Trophoblast cell (in vitro differentiated cells and primary cell): ENCODE data around the gene PLEKHA1.

Source experiments
- DNase-seq, 2 donors: peaks; one replicate each; pipeline ENCODE4 v3.0.0-alpha.2; 2016
- H2AFZ ChIP-seq: 2 replicates; pipeline ENCODE4 v1.6.1; 2013; ENCODE audit warnings: low read length, moderate library complexity, mild to moderate bottlenecking; ENCODE audit not compliant: insufficient read depth, poor library complexity
- H2AK5ac ChIP-seq: 2 replicates; pipeline ENCODE4 v1.6.1; 2013; ENCODE audit warnings: mild to moderate bottlenecking, low read length
- H2BK120ac ChIP-seq: 2 replicates; pipeline ENCODE4 v1.6.1; 2013; ENCODE audit warnings: low read length, mild to moderate bottlenecking, moderate library complexity; ENCODE audit not compliant: insufficient read depth, poor library complexity
- H2BK12ac ChIP-seq: 2 replicates; pipeline ENCODE4 v1.6.1; 2013; ENCODE audit warnings: mild to moderate bottlenecking, low read length, moderate library complexity
- H2BK5ac ChIP-seq: 2 replicates; pipeline ENCODE4 v1.6.1; 2013; ENCODE audit warnings: low read length, low read depth, moderate library complexity, mild to moderate bottlenecking; ENCODE audit not compliant: poor library complexity
- H3K14ac ChIP-seq: 2 replicates; pipeline ENCODE4 v1.6.1; 2013; ENCODE audit warnings: mild to moderate bottlenecking, low read length
- H3K18ac ChIP-seq: 2 replicates; pipeline ENCODE4 v1.6.1; 2013; ENCODE audit warnings: mild to moderate bottlenecking, low read length
- H3K23ac ChIP-seq: 2 replicates; pipeline ENCODE4 v1.6.1; 2013; ENCODE audit warnings: low read length
- H3K27ac ChIP-seq: 2 replicates; pipeline ENCODE4 v1.5.1; 2013; ENCODE audit warnings: low read depth, mild to moderate bottlenecking, inconsistent platforms, low read length, moderate library complexity
- H3K27me3 ChIP-seq: 2 replicates; pipeline ENCODE4 v1.6.1; 2013; ENCODE audit warnings: inconsistent platforms, mild to moderate bottlenecking, low read length, moderate library complexity; ENCODE audit not compliant: insufficient read depth
- H3K36me3 ChIP-seq, 2 experiments: 1 replicate in 1 of 2; 2 replicates in 1 of 2; pipeline ENCODE4 v1.6.1; 2013; ENCODE audit warnings: low read length in 2 of 2, mild to moderate bottlenecking in 2 of 2, moderate library complexity in 1 of 2; ENCODE audit not compliant: insufficient read depth in 2 of 2, control insufficient read depth in 1 of 2
- H3K4ac ChIP-seq: 2 replicates; pipeline ENCODE4 v1.6.1; 2013; ENCODE audit warnings: low read depth, mild to moderate bottlenecking, low read length, moderate library complexity
- H3K4me1 ChIP-seq, 2 experiments: 1 replicate in 1 of 2; 2 replicates in 1 of 2; pipeline ENCODE4 v1.6.1; 2013; ENCODE audit warnings: low read length in 2 of 2, mild to moderate bottlenecking in 2 of 2, moderate library complexity in 1 of 2; ENCODE audit not compliant: insufficient read depth in 2 of 2, control insufficient read depth in 1 of 2
- H3K4me2 ChIP-seq: 2 replicates; pipeline ENCODE4 v1.6.1; 2013; ENCODE audit warnings: inconsistent platforms, mild to moderate bottlenecking, low read length, moderate library complexity
- H3K4me3 ChIP-seq: 2 replicates; pipeline ENCODE4 v1.5.1; 2013; ENCODE audit warnings: mild to moderate bottlenecking, low read depth, low read length, inconsistent platforms
- H3K79me1 ChIP-seq: one replicate; pipeline ENCODE4 v1.6.1; 2013; ENCODE audit warnings: low read length
- H3K79me2 ChIP-seq: 2 replicates; pipeline ENCODE4 v1.6.1; 2013; ENCODE audit warnings: low read length, mild to moderate bottlenecking; ENCODE audit not compliant: control insufficient read depth, insufficient read depth, poor library complexity
- H3K9ac ChIP-seq: 2 replicates; pipeline ENCODE4 v1.6.1; 2013; ENCODE audit warnings: mild to moderate bottlenecking, low read length
- H3K9me3 ChIP-seq: 2 replicates; pipeline ENCODE4 v1.6.1; 2013; ENCODE audit warnings: low read depth, mild to moderate bottlenecking, control low read depth, inconsistent platforms, low read length; ENCODE audit not compliant: insufficient read depth
- H4K12ac ChIP-seq: 2 replicates; pipeline ENCODE4 v1.6.1; 2013; ENCODE audit warnings: low read depth, mild to moderate bottlenecking, low read length, moderate library complexity
- H4K8ac ChIP-seq: 2 replicates; pipeline ENCODE4 v1.6.1; 2013; ENCODE audit warnings: low read depth, mild to moderate bottlenecking, low read length, moderate library complexity
- H4K91ac ChIP-seq: one replicate; pipeline ENCODE4 v1.6.1; 2013; ENCODE audit warnings: low read depth, mild to moderate bottlenecking, low read length, moderate library complexity
- WGBS: extraction: QIAGEN DNeasy Blood & Tissue Kit; methylation state at CpG from one replicate; pipeline ENCODE4 v1.1.7; 2013; ENCODE audit warnings: missing lambda C conversion rate; ENCODE audit not compliant: insufficient read length, insufficient coverage; ENCODE audit errors: extremely low coverage; 5-methylcytosine and 5-hydroxymethylcytosine counted together

The PLEKHA1 gene

GRCh38 chr10:122348512-122348911 is 26.0 kb upstream of the PLEKHA1 start:
- Histone ChIP-seq H3K14ac (no peak overlapping the region), H3K4me2 (no peak overlapping the region), H2BK5ac (no peak overlapping the region), H3K18ac (no peak overlapping the region), H2BK12ac (no peak overlapping the region), H3K27me3 (no peaks in the 10 kb centered on the region), H3K23ac (no peak overlapping the region), H3K79me1 (peaks cover 2% of the 10 kb centered on the region), H3K4me3 (no peak overlapping the region), H2AFZ (no peak overlapping the region), H4K91ac (no peak overlapping the region), H3K79me2 (no peaks in the 10 kb centered on the region), H2BK120ac (no peak overlapping the region), H3K36me3 (no peaks in the 10 kb centered on the region), H2AK5ac (no peak overlapping the region), H3K4me1 (peaks cover 3 to 11% of the 10 kb centered on the region in 2 experiments), H3K9ac (no peak overlapping the region), H3K4ac (no peak overlapping the region), H3K27ac (no peak overlapping the region), H3K9me3 (peaks cover 9% of the 10 kb centered on the region), H4K12ac (no peak overlapping the region), H4K8ac (no peak overlapping the region)
- no peak for DNase-seq
- WGBS: no CpG with 5 or more reads among the region's 4 CpGs

DNA sequence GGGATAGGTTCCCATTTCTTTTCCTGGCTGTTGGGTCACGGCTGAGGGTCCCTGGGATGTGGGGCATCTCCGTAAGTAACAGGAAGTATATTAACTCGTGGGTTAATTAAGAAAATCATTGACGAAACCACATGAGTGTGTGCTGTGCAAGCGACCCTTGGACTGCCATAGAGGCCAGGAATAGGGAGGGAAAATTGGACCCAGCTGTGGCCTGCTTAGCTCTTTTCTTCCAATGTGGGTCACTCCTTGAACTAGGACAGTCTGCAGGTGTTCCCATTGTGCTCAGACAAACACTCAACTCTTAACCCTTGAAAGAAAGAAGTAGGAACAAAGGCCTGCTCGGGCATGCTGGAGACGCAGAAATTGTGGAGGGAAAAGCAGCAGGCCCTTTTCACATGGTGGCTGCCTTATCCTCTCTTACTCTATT is 25.6 kb upstream of the PLEKHA1 start:
- peaks cover 9% of the 10 kb centered on the region for H3K9me3 ChIP-seq
- H3K36me3 ChIP-seq: no peaks in the 10 kb centered on the region
- no peak overlapping the region for H3K14ac ChIP-seq
- H3K79me1 ChIP-seq: peaks cover 2% of the 10 kb centered on the region
- H3K9ac ChIP-seq: no peak overlapping the region
- no peak overlapping the region for H3K4me3 ChIP-seq
- no peaks in the 10 kb centered on the region for H3K27me3 ChIP-seq
- H4K12ac ChIP-seq: no peak overlapping the region
- no peak overlapping the region for H2AFZ ChIP-seq
- H3K4me1 ChIP-seq: peaks cover 3 to 11% of the 10 kb centered on the region in 2 experiments
- H2BK12ac ChIP-seq: no peak overlapping the region
- DNase-seq: no peak
- H3K79me2 ChIP-seq: no peaks in the 10 kb centered on the region
- no peak overlapping the region for H2BK5ac ChIP-seq
- no peak overlapping the region for H3K23ac ChIP-seq
- H2AK5ac ChIP-seq: no peak overlapping the region
- WGBS: no CpG with 5 or more reads among the region's 7 CpGs
- H3K4me2 ChIP-seq: no peak overlapping the region
- no peak overlapping the region for H4K91ac ChIP-seq
- H2BK120ac ChIP-seq: no peak overlapping the region
- H3K18ac ChIP-seq: no peak overlapping the region
- no peak overlapping the region for H3K4ac ChIP-seq
- no peak overlapping the region for H3K27ac ChIP-seq
- H4K8ac ChIP-seq: no peak overlapping the region

DNA sequence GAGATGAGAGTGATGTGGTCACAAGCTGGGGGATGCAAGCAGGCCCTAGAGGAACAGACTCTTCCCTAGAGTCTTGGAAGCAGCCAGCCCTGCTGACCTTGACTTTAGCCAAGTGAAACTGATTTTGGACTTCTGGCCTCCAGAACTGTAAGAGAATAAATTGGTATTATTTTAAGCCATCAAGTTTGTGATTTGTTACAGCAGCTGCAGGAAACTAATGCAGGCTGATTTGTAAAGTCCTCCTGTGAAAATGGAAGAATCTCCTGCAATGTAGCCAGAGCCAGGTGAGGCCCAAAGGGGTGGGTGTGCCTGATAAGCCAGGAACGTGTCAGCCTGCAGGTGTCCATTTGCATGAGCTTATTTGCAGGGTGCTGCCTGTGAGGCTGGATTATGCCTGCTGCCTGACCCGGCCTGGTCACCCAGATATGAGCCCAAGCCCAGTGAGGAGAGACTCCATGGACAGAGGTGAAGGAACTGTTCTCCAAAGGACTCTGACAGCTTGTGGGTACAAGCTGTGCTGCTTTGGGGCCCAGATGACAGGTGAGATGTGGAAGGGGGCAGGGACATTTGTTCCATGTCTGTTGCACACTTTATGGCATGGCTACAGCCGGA is 24.6 kb upstream of the PLEKHA1 start:
- Histone ChIP-seq H3K9ac (no peak overlapping the region), H3K4me3 (no peak overlapping the region), H3K23ac (no peak overlapping the region), H3K9me3 (peaks cover 9% of the 10 kb centered on the region), H3K4ac (no peak overlapping the region), H2AK5ac (no peak overlapping the region), H3K27me3 (no peaks in the 10 kb centered on the region), H3K36me3 (no peaks in the 10 kb centered on the region), H3K27ac (no peak overlapping the region), H4K8ac (no peak overlapping the region), H3K14ac (no peak overlapping the region), H2BK12ac (no peak overlapping the region), H3K4me1 (peaks cover 0 to 6% of the 10 kb centered on the region in 2 experiments), H2BK120ac (no peak overlapping the region), H2BK5ac (no peak overlapping the region), H4K12ac (no peak overlapping the region), H3K79me1 (no peaks in the 10 kb centered on the region), H3K4me2 (no peak overlapping the region), H3K79me2 (no peaks in the 10 kb centered on the region), H2AFZ (no peak overlapping the region), H3K18ac (no peak overlapping the region), H4K91ac (no peak overlapping the region)
- no CpG with 5 or more reads among the region's 3 CpGs for WGBS
- DNase-seq: no peak

- Histone ChIP-seq H2AFZ (no peak overlapping the region), H3K79me1 (no peaks in the 10 kb centered on the region), H3K27ac (no peak overlapping the region), H4K12ac (no peak overlapping the region), H3K4me3 (no peak overlapping the region), H4K91ac (no peak overlapping the region), H3K23ac (no peak overlapping the region), H3K27me3 (no peaks in the 10 kb centered on the region), H3K9me3 (peaks cover 11% of the 10 kb centered on the region), H3K18ac (no peak overlapping the region), H2BK5ac (no peak overlapping the region), H3K4me1 (no peaks in the 10 kb centered on the region), H3K36me3 (no peaks in the 10 kb centered on the region), H2AK5ac (no peak overlapping the region), H4K8ac (no peak overlapping the region), H3K4me2 (no peak overlapping the region), H3K14ac (no peak overlapping the region), H3K4ac (no peak overlapping the region), H3K9ac (no peak overlapping the region), H2BK12ac (no peak overlapping the region), H3K79me2 (no peaks in the 10 kb centered on the region), H2BK120ac (no peak overlapping the region)
- no peak for DNase-seq
- WGBS: no CpG with 5 or more reads among the region's 12 CpGs
These were observed 23.6 kb upstream of the PLEKHA1 start for GRCh38 chr10:122350893-122351292.
